IMR-90 (cell line): ENCODE measurements around the gene SEPTIN2. TPM values are rescaled to one million over a fixed set of nuclear protein-coding genes. Genes with fewer than 3 reads are reported as not detected.

Experiments
- ATAC-seq: fragments of 200-7000 bp; cut with Tn5 transposase; 2 replicates; pipeline ENCODE4 v1.9.1; 2020; ENCODE audit warnings: low read depth, mild to moderate bottlenecking, moderate library complexity
- BruUV-seq: library from RNA; stranded (reverse); fragments of 400-500 nt; replicated peaks from 2 replicates; lab custom pipeline; 2021; lab: Mats Ljungman, UMichigan
- CTCF ChIA-PET: fragments of 300-600 bp; formaldehyde crosslinking; extraction: SDS; loops from one replicate; lab custom pipeline; 2021; ENCODE audit warnings: antibody characterized with exemption; lab: Yijun Ruan, JAX
- POLR2A ChIA-PET: fragments of 300-600 bp; sonication (Branson Sonifier 250); formaldehyde crosslinking; loops from one replicate; lab custom pipeline; 2022; ENCODE audit warnings: antibody characterized with exemption; ENCODE audit not compliant: unreplicated experiment; lab: Charles Lee
- DNase-seq: peaks from one replicate; pipeline ENCODE4 v3.0.0; 2013
- H2AFZ ChIP-seq: replicated peaks from 2 replicates; pipeline ENCODE3; 2013; ENCODE audit warnings: low read length, mild to moderate bottlenecking; ENCODE audit not compliant: poor library complexity
- H2AK5ac ChIP-seq: 2 replicates; pipeline ENCODE4 v1.6.1; 2013; ENCODE audit warnings: low read depth, low read length, inconsistent platforms
- H2AK9ac ChIP-seq: replicated peaks from 2 replicates; pipeline ENCODE3; 2013; ENCODE audit warnings: mild to moderate bottlenecking, low read depth, low read length, moderate library complexity; ENCODE audit not compliant: poor library complexity
- H2BK120ac ChIP-seq: 2 replicates; pipeline ENCODE4 v1.6.1; 2013; ENCODE audit warnings: low read depth, low read length, inconsistent platforms
- H2BK15ac ChIP-seq: 3 replicates; pipeline ENCODE4 v1.6.1; 2013; ENCODE audit warnings: low read depth, low read length, inconsistent platforms
- H2BK20ac ChIP-seq: 2 replicates; pipeline ENCODE4 v1.6.1; 2013; ENCODE audit warnings: low read depth, mild to moderate bottlenecking, inconsistent platforms, low read length, moderate library complexity
- H2BK5ac ChIP-seq: 2 replicates; pipeline ENCODE4 v1.6.1; 2013; ENCODE audit warnings: mild to moderate bottlenecking, low read depth, low read length, inconsistent platforms; ENCODE audit not compliant: poor library complexity, severe bottlenecking
- H3K14ac ChIP-seq: replicated peaks from 2 replicates; pipeline ENCODE4 v1.6.1; 2013; ENCODE audit warnings: low read depth, low read length, inconsistent platforms
- H3K18ac ChIP-seq: 2 replicates; pipeline ENCODE4 v1.6.1; 2013; ENCODE audit warnings: low read depth, low read length, control low read depth
- H3K23ac ChIP-seq: 2 replicates; pipeline ENCODE4 v1.6.1; 2013; ENCODE audit warnings: low read depth, low read length, inconsistent platforms
- H3K27ac ChIP-seq: 2 replicates; pipeline ENCODE4 v1.5.1; 2013; ENCODE audit warnings: mild to moderate bottlenecking, control low read depth, low read length; ENCODE audit not compliant: insufficient read depth
- H3K27me3 ChIP-seq: 2 replicates; pipeline ENCODE4 v1.6.1; 2013; ENCODE audit warnings: low read length; ENCODE audit not compliant: control insufficient read depth, insufficient read depth
- H3K36me3 ChIP-seq: 2 replicates; pipeline ENCODE4 v1.6.1; 2013; ENCODE audit warnings: low read length, mixed read lengths; ENCODE audit not compliant: control insufficient read depth, insufficient read depth
- H3K4ac ChIP-seq: 2 replicates; pipeline ENCODE4 v1.6.1; 2013; ENCODE audit warnings: low read depth, low read length, inconsistent platforms
- H3K4me1 ChIP-seq: 2 replicates; pipeline ENCODE4 v1.6.1; 2013; ENCODE audit warnings: low read length, mixed read lengths; ENCODE audit not compliant: control insufficient read depth, insufficient read depth
- H3K4me2 ChIP-seq: 2 replicates; pipeline ENCODE4 v1.6.1; 2013; ENCODE audit warnings: low read depth, mild to moderate bottlenecking, control low read depth, low read length, moderate library complexity
- H3K4me3 ChIP-seq: 2 replicates; pipeline ENCODE4 v1.5.1; 2013; ENCODE audit warnings: low read depth, mild to moderate bottlenecking, control low read depth, low read length, moderate library complexity; ENCODE audit not compliant: insufficient read depth
- H3K56ac ChIP-seq: 2 replicates; pipeline ENCODE4 v1.6.1; 2013; ENCODE audit warnings: low read length, inconsistent platforms; ENCODE audit not compliant: insufficient read depth; ENCODE audit errors: extremely low read depth
- H3K79me1 ChIP-seq, 2 experiments: 2 replicates each; pipeline ENCODE4 v1.6.1; 2013; ENCODE audit warnings: low read length in 2 of 2, inconsistent platforms in 1 of 2, low read depth in 1 of 2
- H3K9ac ChIP-seq: 2 replicates; pipeline ENCODE4 v1.6.1; 2013; ENCODE audit warnings: low read depth, low read length, control low read depth
- H3K9me1 ChIP-seq: 2 replicates; pipeline ENCODE4 v1.6.1; 2013; ENCODE audit warnings: low read length, inconsistent platforms; ENCODE audit not compliant: insufficient read depth
- H3K9me3 ChIP-seq: 2 replicates; pipeline ENCODE4 v1.6.1; 2013; ENCODE audit warnings: low read length; ENCODE audit not compliant: control insufficient read depth, insufficient read depth
- H4K20me1 ChIP-seq: 2 replicates; pipeline ENCODE4 v1.6.1; 2013; ENCODE audit warnings: low read length, inconsistent platforms; ENCODE audit not compliant: insufficient read depth
- H4K5ac ChIP-seq: 2 replicates; pipeline ENCODE4 v1.6.1; 2013; ENCODE audit warnings: mild to moderate bottlenecking, low read depth, low read length, control low read depth
- H4K8ac ChIP-seq, 2 experiments: 2 replicates each; pipeline ENCODE4 v1.6.1; 2013; ENCODE audit warnings: low read depth in 2 of 2, low read length in 2 of 2, control low read depth in 1 of 2, inconsistent platforms in 1 of 2
- H4K91ac ChIP-seq: 2 replicates; pipeline ENCODE4 v1.6.1; 2013; ENCODE audit warnings: low read depth, low read length, inconsistent platforms; ENCODE audit not compliant: insufficient read depth
- CEBPB ChIP-seq: IDR thresholded peaks from 2 replicates; pipeline ENCODE4 v1.6.1; 2012; ENCODE audit warnings: low read depth, low read length, improper control_type of control experiment
- MXI1 ChIP-seq: IDR thresholded peaks from 2 replicates; pipeline ENCODE4 v1.6.1; 2012; ENCODE audit warnings: low read depth, mild to moderate bottlenecking, low read length, moderate library complexity, borderline replicate concordance
- POLR2A ChIP-seq: IDR thresholded peaks from 2 replicates; pipeline ENCODE4 v1.6.1; 2012; ENCODE audit warnings: mild to moderate bottlenecking, low read depth, low read length
- SMC3 ChIP-seq: fragments of 150-350 bp; IDR thresholded peaks from 2 replicates; pipeline ENCODE4 v1.6.1; 2016; ENCODE audit warnings: low read depth, mild to moderate bottlenecking, antibody characterized with exemption, low read length, moderate library complexity
- WGBS, 2 experiments: methylation state at CpG; one replicate each; pipeline versions ENCODE4 v1.1.5 to v1.1.7; 2013; ENCODE audit warnings: missing lambda C conversion rate in 2 of 2; ENCODE audit not compliant: insufficient read length in 1 of 2; ENCODE audit errors: extremely low coverage in 2 of 2; 5-methylcytosine and 5-hydroxymethylcytosine counted together
- dilution Hi-C: fragments of 300-500 bp; cut with HindIII; formaldehyde crosslinking; loops from one replicate; pipeline ENCODE4 v1.14.3; 2018; ENCODE audit warnings: low sequenced_read_pairs; ENCODE audit not compliant: unreplicated experiment
- in situ Hi-C: fragments of 300-500 bp; cut with MboI; formaldehyde crosslinking; loops from 3 replicates; pipeline ENCODE4 v1.14.3; 2019; ENCODE audit warnings: low sequenced_read_pairs, inconsistent platforms, mixed read lengths
- intact Hi-C: fragments of 100-400 bp; cut with micrococcal nuclease; formaldehyde crosslinking; loops from 2 replicates; pipeline ENCODE4 v1.10.0; 2022
- polyA plus RNA-seq, 3 experiments: library from polyadenylated mRNA; depleted of rRNA; stranded (reverse); fragments of >200 nt; gene quantifications; 2 replicates each; pipeline ENCODE4 v1.2.3, GENCODE V29; 2012; ENCODE audit warnings: low replicate concordance in 1 of 3
- total RNA-seq: library from RNA; depleted of rRNA; stranded (reverse); fragments of >200 nt; gene quantifications from 2 replicates; pipeline ENCODE4 v1.2.3, GENCODE V29; 2012
- TF ChIP-seq, protein P1 (sequence below): fragments of 150-350 bp; IDR thresholded peaks from 2 replicates; pipeline ENCODE4 v1.6.1; 2016; ENCODE audit warnings: low read depth, mild to moderate bottlenecking, low read length, moderate library complexity, borderline replicate concordance

Gene SEPTIN2
- total and polyA plus RNA-seq, 2 of the 4 experiments (the other 2 are of a cell fraction), result 420 to 504 TPM

DNA sequence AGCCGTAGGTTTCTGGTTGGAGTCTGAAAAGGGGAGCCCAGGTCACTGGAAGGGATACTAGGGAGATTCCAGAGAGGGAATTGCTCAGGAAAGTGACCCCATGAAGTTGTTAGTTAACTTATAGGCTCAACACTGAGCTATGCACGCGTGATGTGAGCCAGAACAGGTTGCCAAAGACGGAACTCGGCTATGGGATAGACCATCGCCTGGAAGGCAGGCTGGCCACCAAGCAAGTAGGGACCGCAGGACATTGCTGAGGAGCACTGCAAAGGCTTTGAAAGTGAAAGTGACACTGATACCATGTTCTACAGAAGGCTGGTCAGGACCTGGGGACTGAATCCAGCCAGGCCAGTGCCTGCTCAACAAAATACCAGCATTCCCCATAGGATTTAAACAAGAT, 47.7 kb downstream of the SEPTIN2 start:
- Histone ChIP-seq H2AK9ac (peak overlapping the region; percentile 60), H2AK5ac (no peak overlapping the region), H3K18ac (no peak overlapping the region), H3K9me3 (no peaks in the 10 kb centered on the region), H2BK15ac (no peak overlapping the region), H4K5ac (no peak overlapping the region), H4K20me1 (peaks cover 34% of the 10 kb centered on the region), H3K9me1 (peaks cover 20% of the 10 kb centered on the region), H3K14ac (no peak overlapping the region), H2BK120ac (no peak overlapping the region), H3K23ac (no peak overlapping the region), H4K91ac (no peak overlapping the region), H3K27ac (no peak overlapping the region), H2AFZ (no peak overlapping the region), H3K79me1 (peaks cover 32 to 75% of the 10 kb centered on the region in 2 experiments), H2BK20ac (no peak overlapping the region), H3K4ac (no peak overlapping the region), H3K4me2 (peak overlapping the region; percentile 54), H4K8ac (no peak overlapping the region), H3K27me3 (no peaks in the 10 kb centered on the region), H3K4me3 (no peak overlapping the region), H3K9ac (no peak overlapping the region), H3K4me1 (peaks cover 4% of the 10 kb centered on the region; the same call in 1 of the 2 replicates), H3K56ac (no peak overlapping the region), H3K36me3 (peaks cover 1% of the 10 kb centered on the region; the same call in 1 of the 2 replicates), H2BK5ac (no peak overlapping the region)
- no peak for TF ChIP-seq SMC3
- no peak for TF ChIP-seq MXI1
- TF ChIP-seq, protein P1, sequence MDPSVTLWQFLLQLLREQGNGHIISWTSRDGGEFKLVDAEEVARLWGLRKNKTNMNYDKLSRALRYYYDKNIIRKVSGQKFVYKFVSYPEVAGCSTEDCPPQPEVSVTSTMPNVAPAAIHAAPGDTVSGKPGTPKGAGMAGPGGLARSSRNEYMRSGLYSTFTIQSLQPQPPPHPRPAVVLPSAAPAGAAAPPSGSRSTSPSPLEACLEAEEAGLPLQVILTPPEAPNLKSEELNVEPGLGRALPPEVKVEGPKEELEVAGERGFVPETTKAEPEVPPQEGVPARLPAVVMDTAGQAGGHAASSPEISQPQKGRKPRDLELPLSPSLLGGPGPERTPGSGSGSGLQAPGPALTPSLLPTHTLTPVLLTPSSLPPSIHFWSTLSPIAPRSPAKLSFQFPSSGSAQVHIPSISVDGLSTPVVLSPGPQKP, result no peak
- no peak for TF ChIP-seq POLR2A
- no peak for TF ChIP-seq CEBPB
- ATAC-seq, result peak; percentile 64
- in situ Hi-C loops (no loop called here), intact Hi-C loops (no loop called here), dilution Hi-C loops (no loop called here)
- CTCF ChIA-PET, result no interaction called here
- BruUV-seq, result no TSS peak
- WGBS, 2 experiments, result 100% methylated on average over 3 of the region's 7 CpGs; no CpG with 5 or more reads in 1 of the 2 experiments
- POLR2A ChIA-PET, result no interaction called here
- DNase-seq, result no peak
